Mesendoderm (in vitro differentiated cells): ENCODE data around the gene FILIP1.

Source experiments
- DNase-seq: peaks from one replicate; pipeline ENCODE4 v3.0.0; 2013
- H2AK5ac ChIP-seq: 2 replicates; pipeline ENCODE4 v1.6.1; 2013; ENCODE audit warnings: low read length, inconsistent platforms
- H2BK120ac ChIP-seq: 2 replicates; pipeline ENCODE4 v1.6.1; 2013; ENCODE audit warnings: low read depth, mild to moderate bottlenecking, low read length, moderate library complexity, mixed read lengths
- H2BK15ac ChIP-seq: replicated peaks from 2 replicates; pipeline ENCODE4 v1.6.1; 2013; ENCODE audit warnings: low read depth, mild to moderate bottlenecking, moderate library complexity
- H2BK5ac ChIP-seq: 2 replicates; pipeline ENCODE4 v1.6.1; 2013; ENCODE audit warnings: low read length, inconsistent platforms
- H3K18ac ChIP-seq: 2 replicates; pipeline ENCODE4 v1.6.1; 2013; ENCODE audit warnings: mild to moderate bottlenecking, low read length, mixed read lengths
- H3K23ac ChIP-seq: one replicate; pipeline ENCODE4 v1.6.1; 2013; ENCODE audit warnings: low read length
- H3K27ac ChIP-seq: 2 replicates; pipeline ENCODE4 v1.5.1; 2013; ENCODE audit warnings: low read depth, mild to moderate bottlenecking, inconsistent platforms, low read length, moderate library complexity
- H3K27me3 ChIP-seq: 2 replicates; pipeline ENCODE4 v1.6.1; 2013; ENCODE audit warnings: low read length, control low read depth, mild to moderate bottlenecking, inconsistent platforms; ENCODE audit not compliant: insufficient read depth, poor library complexity
- H3K36me3 ChIP-seq: 2 replicates; pipeline ENCODE4 v1.6.1; 2013; ENCODE audit warnings: low read length, inconsistent platforms; ENCODE audit not compliant: control insufficient read depth, insufficient read depth
- H3K4ac ChIP-seq: one replicate; pipeline ENCODE4 v1.6.1; 2013; ENCODE audit warnings: low read depth, mild to moderate bottlenecking, low read length, moderate library complexity
- H3K4me1 ChIP-seq: 2 replicates; pipeline ENCODE4 v1.6.1; 2013; ENCODE audit warnings: low read depth, low read length, inconsistent platforms; ENCODE audit not compliant: control insufficient read depth
- H3K4me2 ChIP-seq: 2 replicates; pipeline ENCODE4 v1.6.1; 2013; ENCODE audit warnings: low read length
- H3K4me3 ChIP-seq: 2 replicates; pipeline ENCODE4 v1.5.1; 2013; ENCODE audit warnings: mild to moderate bottlenecking, low read length
- H3K56ac ChIP-seq: one replicate; pipeline ENCODE4 v1.6.1; 2013; ENCODE audit warnings: low read length
- H3K79me1 ChIP-seq: 2 replicates; pipeline ENCODE4 v1.6.1; 2013; ENCODE audit warnings: low read length, inconsistent platforms
- H3K79me2 ChIP-seq: 2 replicates; pipeline ENCODE4 v1.6.1; 2013; ENCODE audit warnings: mild to moderate bottlenecking, low read length; ENCODE audit not compliant: control insufficient read depth, insufficient read depth
- H3K9ac ChIP-seq: 2 replicates; pipeline ENCODE4 v1.6.1; 2013; ENCODE audit warnings: low read length, inconsistent platforms
- H4K5ac ChIP-seq: one replicate; pipeline ENCODE4 v1.6.1; 2013; ENCODE audit warnings: low read length
- H4K8ac ChIP-seq: one replicate; pipeline ENCODE4 v1.6.1; 2013; ENCODE audit warnings: low read depth, mild to moderate bottlenecking, control low read depth, low read length, moderate library complexity
- WGBS: extraction: QIAGEN DNeasy Blood & Tissue Kit; methylation state at CpG from one replicate; pipeline ENCODE4 v1.1.7; 2013; ENCODE audit warnings: low lambda C conversion rate, missing lambda C conversion rate; ENCODE audit not compliant: insufficient coverage; ENCODE audit errors: extremely low coverage; 5-methylcytosine and 5-hydroxymethylcytosine counted together

Gene FILIP1

GRCh38 chr6:75350808-75351207, 142.8 kb downstream of the FILIP1 start:
- Histone ChIP-seq H2BK5ac (no peak overlapping the region), H3K79me2 (no peaks in the 10 kb centered on the region), H3K56ac (no peak overlapping the region), H3K27ac (no peak overlapping the region), H3K36me3 (no peaks in the 10 kb centered on the region), H3K4me1 (peaks cover 2% of the 10 kb centered on the region), H3K79me1 (no peaks in the 10 kb centered on the region), H2BK15ac (no peak overlapping the region), H3K4me2 (no peak overlapping the region), H3K23ac (no peak overlapping the region), H2BK120ac (no peak overlapping the region), H3K4me3 (no peak overlapping the region), H3K4ac (no peak overlapping the region), H4K8ac (no peak overlapping the region), H4K5ac (no peak overlapping the region), H3K9ac (no peak overlapping the region), H2AK5ac (no peak overlapping the region), H3K18ac (no peak overlapping the region), H3K27me3 (no peaks in the 10 kb centered on the region)
- no peak for DNase-seq
- no CpG with 5 or more reads among the region's 6 CpGs for WGBS

- Histone ChIP-seq H3K4me1 (peaks cover 2% of the 10 kb centered on the region), H2BK120ac (no peak overlapping the region)
- WGBS, result no CpG with 5 or more reads among the region's 3 CpGs
These were observed 143.4 kb downstream of the FILIP1 start for GRCh38 chr6:75350156-75350555.

GRCh38 chr6:75349262-75349984, 144.2 kb downstream of the FILIP1 start:
- Histone ChIP-seq H2AK5ac (no peak overlapping the region), H3K4me2 (peak overlapping the region; percentile 96), H3K4ac (peak overlapping the region; percentile 41), H3K27ac (peak overlapping the region; percentile 85), H3K18ac (peak overlapping the region; percentile 61), H3K4me3 (peak overlapping the region; percentile 40), H2BK15ac (no peak overlapping the region), H4K5ac (no peak overlapping the region), H3K23ac (no peak overlapping the region), H4K8ac (peak overlapping the region; percentile 39), H2BK5ac (no peak overlapping the region), H3K36me3 (no peaks in the 10 kb centered on the region), H3K79me2 (no peaks in the 10 kb centered on the region), H3K56ac (peak overlapping the region; percentile 82), H3K79me1 (no peaks in the 10 kb centered on the region), H3K9ac (peak overlapping the region; percentile 55), H3K4me1 (peaks cover 2% of the 10 kb centered on the region), H2BK120ac (peak overlapping the region; percentile 61), H3K27me3 (no peaks in the 10 kb centered on the region)
- WGBS, result no CpG with 5 or more reads among the region's 24 CpGs
- DNase-seq, result peak; percentile 89

More at GRCh38 chr6:75350156-75350555, 143.4 kb downstream of the FILIP1 start:
- H3K23ac ChIP-seq, result no peak overlapping the region
- H3K79me1 ChIP-seq, result no peaks in the 10 kb centered on the region
- no peak overlapping the region for H4K5ac ChIP-seq
- H4K8ac ChIP-seq, result no peak overlapping the region
- H3K4ac ChIP-seq, result no peak overlapping the region
- no peak overlapping the region for H3K56ac ChIP-seq
- peak overlapping the region; percentile 85 for H3K27ac ChIP-seq
- H3K79me2 ChIP-seq, result no peaks in the 10 kb centered on the region
- H3K27me3 ChIP-seq, result no peaks in the 10 kb centered on the region
- no peak overlapping the region for H3K4me3 ChIP-seq
- no peak overlapping the region for H2AK5ac ChIP-seq
- no peak overlapping the region for H2BK15ac ChIP-seq
- DNase-seq, result no peak
- H3K36me3 ChIP-seq, result no peaks in the 10 kb centered on the region
- H3K9ac ChIP-seq, result no peak overlapping the region
- H2BK5ac ChIP-seq, result no peak overlapping the region
- peak overlapping the region; percentile 61 for H3K18ac ChIP-seq
- peak overlapping the region; percentile 96 for H3K4me2 ChIP-seq

- Histone ChIP-seq H2BK15ac (peak overlapping the region; percentile 85), H3K36me3 (no peaks in the 10 kb centered on the region), H4K5ac (no peak overlapping the region), H3K56ac (no peak overlapping the region), H3K4ac (no peak overlapping the region), H3K4me3 (no peak overlapping the region), H3K9ac (no peak overlapping the region), H3K79me1 (no peaks in the 10 kb centered on the region), H3K79me2 (no peaks in the 10 kb centered on the region), H3K23ac (no peak overlapping the region), H3K27ac (no peak overlapping the region), H3K4me1 (peaks cover 2% of the 10 kb centered on the region), H3K27me3 (no peaks in the 10 kb centered on the region), H4K8ac (no peak overlapping the region), H2BK5ac (no peak overlapping the region), H2AK5ac (no peak overlapping the region), H3K18ac (no peak overlapping the region), H2BK120ac (peak overlapping the region; percentile 61), H3K4me2 (no peak overlapping the region)
- DNase-seq, result no peak
These were observed 144.7 kb downstream of the FILIP1 start for GRCh38 chr6:75348882-75349261.

GRCh38 chr6:75347898-75348610, 145.5 kb downstream of the FILIP1 start:
- no peak overlapping the region for H3K18ac ChIP-seq
- no peak overlapping the region for H3K9ac ChIP-seq
- no peaks in the 10 kb centered on the region for H3K79me2 ChIP-seq
- no peak overlapping the region for H2BK15ac ChIP-seq
- no peak overlapping the region for H2BK120ac ChIP-seq
- H3K56ac ChIP-seq, result no peak overlapping the region
- H3K23ac ChIP-seq, result no peak overlapping the region
- no peak overlapping the region for H3K4me2 ChIP-seq
- peaks cover 2% of the 10 kb centered on the region for H3K4me1 ChIP-seq
- H3K4ac ChIP-seq, result no peak overlapping the region
- no peak overlapping the region for H2AK5ac ChIP-seq
- no peak overlapping the region for H4K5ac ChIP-seq
- no CpG with 5 or more reads among the region's 2 CpGs for WGBS
- H3K27ac ChIP-seq, result no peak overlapping the region
- no peaks in the 10 kb centered on the region for H3K27me3 ChIP-seq
- no peaks in the 10 kb centered on the region for H3K79me1 ChIP-seq
- no peaks in the 10 kb centered on the region for H3K36me3 ChIP-seq
- H3K4me3 ChIP-seq, result no peak overlapping the region
- DNase-seq, result no peak
- H2BK5ac ChIP-seq, result no peak overlapping the region
- H4K8ac ChIP-seq, result no peak overlapping the region
